Measurements from ENCODE around the gene RNASE12.
"Not testable (repeated sequence)": the region's sequence is repeated elsewhere in the genome, so short reads cannot be mapped to it uniquely, and the experiment has no call there.

Gene RNASE12, protein sequence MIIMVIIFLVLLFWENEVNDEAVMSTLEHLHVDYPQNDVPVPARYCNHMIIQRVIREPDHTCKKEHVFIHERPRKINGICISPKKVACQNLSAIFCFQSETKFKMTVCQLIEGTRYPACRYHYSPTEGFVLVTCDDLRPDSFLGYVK

DNA sequence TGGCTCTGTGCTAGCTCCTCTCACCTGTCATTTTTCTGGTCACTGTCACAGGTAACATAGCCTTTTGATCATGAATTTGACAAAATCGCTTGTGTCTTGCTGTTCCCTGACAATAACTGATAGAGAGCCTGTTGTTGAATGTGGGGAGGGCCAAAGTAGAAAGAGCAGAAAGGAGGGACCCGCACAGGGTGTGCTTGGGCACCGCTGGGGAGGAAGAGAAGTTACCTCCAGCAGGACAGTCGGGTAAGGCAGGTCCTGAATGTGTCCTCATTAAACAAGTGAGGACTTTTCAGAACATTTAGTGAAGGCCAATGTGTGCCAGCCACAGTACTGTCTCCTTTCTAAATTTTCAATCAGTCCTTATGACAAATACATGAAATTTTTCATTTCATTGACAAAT is at the start of gene RNASE12:
TSS of gene RNASE12 (minus strand) at position 142 of the 400 bp plus-strand sequence. CDS start 653 bp downstream, outside the sequence.
- DNase-seq: no peak

DNA sequence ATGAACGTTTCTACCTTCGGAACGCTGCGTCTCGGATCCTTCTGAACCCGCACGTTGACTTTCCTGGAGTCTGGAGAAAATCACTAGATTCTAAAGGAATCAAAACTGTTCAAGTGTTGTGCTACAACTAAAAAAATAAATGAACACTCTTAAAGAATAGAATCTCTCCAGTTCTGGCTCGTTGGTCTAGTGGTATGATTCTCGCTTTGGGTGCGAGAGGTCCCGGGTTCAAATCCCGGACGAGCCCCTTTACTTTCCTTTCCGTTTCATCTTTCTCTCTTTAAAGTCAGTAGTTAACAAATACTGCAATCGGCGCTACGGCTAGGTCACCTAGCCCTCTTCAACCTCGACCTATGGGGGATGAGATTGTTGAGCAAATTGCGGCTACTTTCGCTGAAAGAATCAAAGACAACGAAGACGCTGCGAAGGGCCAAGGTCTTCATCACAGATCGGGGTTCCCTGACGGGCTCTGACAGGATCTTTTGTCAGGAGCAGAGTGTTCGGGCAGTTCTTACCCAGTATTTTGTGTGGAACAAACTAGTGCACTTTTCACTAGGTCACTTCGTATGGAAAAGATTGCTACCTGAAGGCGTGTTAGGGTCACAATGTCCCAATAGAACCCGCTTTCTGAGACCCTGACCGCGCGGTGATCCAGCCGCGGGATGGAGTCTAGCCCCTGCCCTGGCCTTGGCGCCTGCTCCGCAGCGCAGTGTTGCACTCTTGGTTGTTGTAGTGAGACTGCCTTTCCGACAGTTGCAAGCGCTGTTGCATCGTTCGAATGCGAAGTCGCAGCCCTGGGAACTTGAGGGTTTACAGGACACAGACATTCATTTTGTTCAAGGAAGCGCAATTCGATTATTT is 41.9 kb upstream of the RNASE12 start:
- peak; percentile 38 for DNase-seq

DNA sequence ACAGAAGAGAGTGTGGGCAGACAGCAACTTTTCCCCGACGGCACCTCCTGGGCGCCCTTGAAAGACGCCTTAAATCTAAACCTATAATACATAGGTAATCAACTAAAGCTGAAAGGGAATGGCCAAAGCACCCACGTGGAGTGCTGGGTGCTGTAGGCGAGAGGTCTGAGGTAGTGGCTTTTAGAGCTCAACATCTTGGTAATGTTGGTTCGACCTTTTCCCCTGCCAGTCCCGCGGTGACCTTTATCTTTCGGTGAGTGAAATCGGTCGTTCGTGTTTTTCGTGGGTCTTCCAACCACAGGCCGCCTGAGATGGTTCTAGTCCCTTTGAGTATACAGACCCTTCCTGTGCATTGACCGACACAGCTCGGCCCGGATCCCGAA is 41.3 kb upstream of the RNASE12 start:
- DNase-seq: no peak

DNA sequence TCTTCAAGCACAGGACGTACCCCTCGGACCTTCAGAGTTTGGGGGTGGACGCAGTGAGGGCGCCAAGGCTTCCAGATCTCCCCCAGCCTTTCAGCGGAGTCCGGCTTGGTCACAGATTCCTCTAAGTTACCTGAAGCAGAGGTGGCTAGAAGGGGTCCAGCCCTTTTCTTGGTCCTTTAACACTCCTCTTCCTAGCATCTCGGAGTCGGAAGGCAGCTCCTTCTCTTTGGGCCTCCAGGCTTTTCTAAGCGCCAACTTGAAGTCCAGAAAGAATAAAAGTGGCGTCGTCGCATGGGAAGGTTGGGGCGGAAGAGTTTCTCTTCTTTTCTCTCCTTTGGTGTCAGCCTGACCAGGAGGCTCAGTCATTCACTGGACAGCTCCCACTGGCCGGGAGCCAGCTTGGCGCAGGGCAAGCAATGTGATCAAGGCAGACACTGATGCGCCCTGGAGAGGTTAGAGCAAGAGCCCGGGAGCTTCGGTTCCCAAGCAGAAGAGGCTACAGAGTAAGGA is 40.8 kb upstream of the RNASE12 start:
- no peak for DNase-seq

DNA sequence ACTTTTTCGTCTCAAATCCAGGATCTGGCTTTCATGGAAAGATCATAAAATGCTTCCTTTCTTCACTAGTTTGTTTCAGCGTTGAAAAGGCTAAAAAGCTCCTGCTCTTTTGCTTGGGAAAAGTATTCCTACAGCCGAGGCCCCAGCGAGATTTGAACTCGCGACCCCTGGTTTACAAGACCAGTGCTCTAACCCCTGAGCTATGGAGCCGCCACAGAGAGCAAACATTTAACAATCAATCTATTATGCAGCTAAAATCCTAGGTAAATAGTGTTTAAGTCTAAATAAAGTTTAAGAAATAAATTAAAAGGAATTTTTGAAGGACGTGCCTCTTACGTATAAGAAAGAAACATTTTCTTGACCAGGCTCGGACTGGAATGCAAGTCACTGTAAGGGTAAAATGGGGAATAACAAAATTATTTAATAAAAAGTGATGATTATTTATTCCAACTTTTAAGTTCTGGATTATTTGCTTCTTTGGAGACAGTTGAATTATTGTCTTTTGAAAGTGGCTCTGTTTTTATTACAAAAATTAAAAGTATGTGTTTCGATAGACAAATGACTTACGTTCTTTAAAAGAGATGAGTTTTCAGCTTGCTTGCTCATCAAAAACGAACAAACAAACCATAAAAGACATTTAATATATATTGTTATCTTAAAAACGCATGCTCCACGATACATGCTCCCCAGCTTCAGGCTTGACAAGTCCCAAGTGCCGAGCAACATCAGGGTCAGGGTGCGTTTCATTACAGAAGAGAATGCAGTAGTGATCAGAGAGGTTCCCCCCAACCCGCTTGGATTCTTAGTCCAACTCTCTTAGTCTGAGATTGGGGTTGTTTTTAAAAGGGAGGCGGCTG is 40.1 kb upstream of the RNASE12 start:
- peak; percentile 41 for DNase-seq

DNA sequence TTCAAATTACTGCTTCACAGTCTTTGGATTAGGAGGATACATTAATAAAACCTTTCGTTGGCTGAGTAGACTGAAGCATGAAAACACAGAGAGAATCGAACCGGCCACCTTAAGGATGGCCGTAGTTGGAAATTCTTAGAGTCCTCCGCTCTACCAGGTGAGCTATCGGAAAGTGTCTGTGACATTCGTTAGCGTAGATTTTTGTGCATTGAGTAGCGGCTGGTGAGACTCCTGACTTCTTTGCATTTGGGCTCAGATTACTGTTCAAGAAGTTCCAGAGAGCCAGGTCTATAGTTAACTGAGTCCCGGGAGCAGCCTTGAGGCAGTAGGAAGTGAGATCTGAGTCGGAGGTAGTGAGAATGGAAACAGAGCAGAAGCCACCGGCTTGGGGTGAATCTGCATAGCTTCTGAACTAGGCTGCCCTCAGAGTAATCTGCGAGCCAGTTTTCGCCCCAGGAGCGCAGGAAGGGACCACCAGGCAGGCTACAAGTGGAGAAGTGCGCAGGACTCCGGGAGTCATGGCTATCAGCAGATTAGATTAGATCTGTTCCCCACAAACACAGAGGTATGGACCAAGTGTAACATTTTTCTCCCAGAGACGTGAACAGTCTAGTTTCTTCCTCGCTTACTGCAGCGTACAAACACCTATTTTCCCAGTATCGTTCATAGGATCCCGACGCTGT is 39.3 kb upstream of the RNASE12 start:
- DNase-seq: peak; percentile 31

DNA sequence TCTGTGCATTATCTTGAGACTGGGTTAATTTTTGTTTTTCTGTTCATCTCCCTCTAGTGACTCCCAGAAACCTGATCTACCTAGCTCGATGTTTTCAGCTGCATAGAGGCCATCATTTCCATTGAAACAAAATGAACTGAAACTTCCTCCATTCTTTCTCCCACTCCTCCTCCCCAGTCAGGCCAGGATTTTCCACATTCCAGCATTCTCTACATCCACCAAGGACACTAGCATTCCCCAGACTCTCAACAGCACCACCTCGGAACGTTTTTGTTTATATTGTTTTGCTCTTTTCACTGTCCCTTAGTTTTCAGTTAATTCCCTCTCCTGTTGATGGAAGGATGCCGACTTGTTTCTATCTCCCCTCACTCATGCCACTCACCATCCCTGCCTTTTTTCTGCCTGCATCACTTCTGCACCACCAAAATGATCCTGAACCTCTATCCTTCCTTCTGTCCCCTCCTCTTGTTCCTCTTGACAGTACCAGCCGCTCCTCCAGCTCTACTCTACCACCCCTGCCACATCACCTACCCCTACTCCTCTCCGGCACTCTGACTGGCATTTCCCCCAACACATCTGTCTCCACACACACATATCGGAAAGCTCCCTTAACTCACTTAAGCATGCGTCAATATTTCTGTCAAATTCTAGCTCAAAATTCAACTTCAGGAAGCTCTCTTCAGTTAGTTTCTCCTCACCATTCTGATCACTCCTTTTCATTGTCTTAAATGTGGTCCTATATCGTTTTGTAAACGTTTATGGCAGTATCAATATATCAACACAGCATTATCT is 37.1 kb upstream of the RNASE12 start:
- no peak for DNase-seq

DNA sequence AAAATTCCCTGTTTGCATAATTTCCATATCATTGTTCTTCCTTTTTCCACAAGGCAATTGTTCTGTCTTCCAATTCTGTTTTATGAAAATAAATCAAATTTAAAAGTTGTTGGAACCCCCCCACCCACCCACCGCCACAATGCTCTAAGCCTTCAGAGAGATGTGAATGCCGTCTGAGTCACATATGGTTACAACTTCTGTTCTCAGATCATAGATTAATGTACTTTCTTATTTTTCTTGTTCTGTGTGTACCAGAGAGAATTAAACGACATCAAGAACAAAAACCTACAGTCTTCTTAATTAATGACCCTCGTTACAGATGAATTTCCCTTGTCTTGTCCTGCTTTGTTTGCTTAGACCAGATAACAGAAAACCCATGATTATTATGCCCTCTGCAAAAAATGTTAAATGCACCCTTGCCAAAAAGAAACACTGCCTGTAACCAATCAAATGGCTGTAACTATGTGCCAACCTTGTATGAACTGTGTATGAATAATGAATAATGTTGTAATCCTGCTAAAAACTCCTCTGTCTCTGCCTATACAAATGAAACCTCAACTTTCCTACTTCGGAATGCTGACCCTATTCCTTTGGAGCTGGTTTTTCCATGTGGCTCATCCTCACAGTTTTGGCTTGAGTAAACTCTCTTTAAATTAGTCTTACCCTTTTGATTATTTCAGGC is 36.3 kb upstream of the RNASE12 start:
- DNase-seq: no peak

DNA sequence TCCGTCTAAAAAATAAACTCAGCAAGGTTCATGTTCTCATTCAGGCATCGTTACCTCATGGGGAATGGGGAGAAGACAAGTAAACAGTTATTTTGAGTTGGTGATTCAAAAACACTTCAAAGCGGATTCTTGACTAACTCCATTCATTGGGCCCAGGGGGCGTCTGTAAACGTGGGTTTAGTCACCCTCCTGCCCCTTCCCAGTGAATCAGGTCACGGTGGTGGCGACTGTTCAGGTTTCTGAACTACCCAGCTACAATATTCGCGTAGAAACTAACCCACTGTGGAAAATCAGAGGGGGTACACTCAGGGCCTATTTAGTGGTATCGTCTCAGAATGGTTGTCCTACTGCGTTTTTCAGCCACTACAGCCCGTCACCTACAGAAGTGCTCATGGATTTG is 35.1 kb upstream of the RNASE12 start:
- DNase-seq: no peak

DNA sequence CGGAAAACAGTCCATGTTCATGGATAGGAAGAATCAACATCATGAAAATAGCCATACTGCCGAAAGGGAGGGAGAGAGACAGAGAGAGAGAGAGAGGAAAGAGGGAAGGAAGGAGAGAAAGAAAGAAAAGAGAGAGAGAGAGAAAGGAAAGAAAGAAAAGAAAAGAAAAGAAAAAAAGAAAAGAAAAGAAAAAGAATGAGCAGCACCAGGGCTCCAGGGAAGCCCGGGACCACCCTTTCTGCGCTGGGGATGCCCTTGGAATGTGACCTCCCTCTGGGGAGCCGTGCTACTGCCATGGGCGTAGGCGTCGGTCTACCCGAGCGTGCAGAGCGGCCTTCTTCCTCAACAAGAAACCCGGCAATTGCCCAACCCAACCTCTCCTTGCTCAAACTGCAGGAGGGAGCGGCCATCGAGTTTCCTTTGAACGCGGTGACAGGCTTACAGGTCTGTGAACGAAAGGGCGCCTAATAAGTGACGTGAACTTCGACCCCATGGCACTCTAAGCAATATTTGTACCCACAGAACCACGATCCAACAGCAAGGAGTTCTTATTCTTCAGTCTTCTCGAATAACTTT is 33.4 kb upstream of the RNASE12 start:
- DNase-seq: peak; percentile 38

DNA sequence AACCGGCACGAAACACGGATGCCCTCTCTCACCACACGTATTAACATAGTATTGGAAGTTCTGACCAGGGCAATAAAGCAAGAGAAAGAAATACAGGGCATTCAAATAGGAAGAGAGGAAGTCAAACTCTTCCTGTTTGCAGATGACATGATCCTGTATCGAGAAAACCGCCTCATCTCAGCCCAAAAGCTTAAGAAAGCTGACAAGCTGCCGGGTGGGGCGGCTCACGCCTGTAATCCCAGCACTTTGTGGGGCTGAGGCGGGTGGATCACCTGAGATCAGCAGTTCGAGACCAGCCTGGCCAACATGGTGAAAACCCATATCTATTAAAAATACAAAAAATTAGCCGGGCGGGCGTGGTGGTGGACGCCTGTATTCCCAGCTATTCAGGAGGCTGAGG is 32.6 kb upstream of the RNASE12 start:
- no peak for DNase-seq

DNA sequence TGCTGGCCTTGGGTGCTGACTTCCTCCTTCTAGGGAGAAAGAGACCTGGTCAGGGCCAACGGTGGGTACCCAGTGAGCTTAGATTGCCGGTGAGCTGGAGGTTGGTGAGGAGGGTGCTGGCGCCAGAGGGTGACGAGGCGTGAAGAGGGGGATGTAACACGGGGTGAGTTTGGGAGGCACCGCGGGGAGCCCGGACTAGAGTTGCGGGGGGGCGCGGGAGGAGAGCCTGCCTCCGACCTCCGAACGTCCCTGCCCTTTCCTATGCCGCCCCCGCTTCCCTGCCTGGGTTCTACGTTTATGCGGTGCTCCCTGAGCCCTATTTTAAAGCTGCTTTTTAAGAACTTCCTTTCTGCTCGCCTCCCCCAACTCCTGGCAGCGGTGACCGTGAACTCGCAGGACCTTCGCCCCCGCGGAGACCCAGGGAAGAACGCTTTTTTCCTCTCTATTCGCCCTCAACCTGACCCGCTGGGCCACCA is 31.7 kb upstream of the RNASE12 start:
- DNase-seq: no peak

DNA sequence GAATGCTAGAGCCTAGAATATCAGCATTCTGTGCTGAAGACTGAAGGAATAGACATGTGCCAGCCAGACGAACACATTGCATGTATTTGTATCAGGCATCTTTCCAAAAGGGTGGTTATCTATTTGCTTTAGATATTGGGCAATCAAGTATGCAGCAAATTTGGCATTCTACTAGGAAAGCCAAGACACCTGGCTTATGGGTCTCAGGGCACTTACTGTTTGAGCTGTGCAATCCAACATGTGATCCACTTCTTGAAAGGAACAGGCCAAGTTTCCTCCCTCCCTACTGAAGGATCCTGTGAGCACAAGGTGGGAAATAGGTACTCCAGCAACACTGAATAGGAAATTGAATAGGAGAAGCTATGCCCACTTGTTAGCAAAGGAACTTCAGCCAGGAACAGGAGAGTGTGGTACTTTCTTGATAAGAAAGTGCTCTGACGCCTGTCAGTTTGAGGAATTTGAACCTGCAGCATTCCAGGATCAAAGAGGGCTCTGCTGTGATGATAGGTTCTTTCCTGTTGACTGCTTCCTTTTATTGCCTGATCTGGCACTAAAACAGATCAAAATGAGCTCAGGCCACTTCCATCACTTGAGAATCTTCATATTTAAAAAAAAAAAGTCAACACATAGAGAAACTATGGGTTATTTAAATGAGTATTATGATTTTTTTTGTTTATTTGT is 29.8 kb upstream of the RNASE12 start:
- DNase-seq: no peak

DNA sequence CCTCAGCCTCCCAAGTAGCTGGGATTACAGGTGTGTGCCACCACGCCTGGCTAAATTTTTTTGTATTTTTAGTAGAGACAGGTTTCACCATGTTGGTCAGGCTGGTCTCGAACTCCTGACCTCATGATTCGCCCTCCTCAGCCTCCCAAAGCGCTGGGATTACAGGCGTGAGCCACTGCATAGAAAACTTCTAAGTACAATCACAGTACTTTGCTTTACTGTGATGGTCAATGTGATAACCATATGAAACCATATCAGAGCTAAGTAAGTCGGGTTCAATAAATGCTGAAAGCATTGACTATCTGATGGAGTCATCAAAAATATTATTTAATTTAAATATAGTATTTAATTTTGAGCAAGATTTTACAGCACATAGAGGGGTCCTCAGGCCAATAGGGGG is 28.5 kb upstream of the RNASE12 start:
- DNase-seq: not testable (repeated sequence)

DNA sequence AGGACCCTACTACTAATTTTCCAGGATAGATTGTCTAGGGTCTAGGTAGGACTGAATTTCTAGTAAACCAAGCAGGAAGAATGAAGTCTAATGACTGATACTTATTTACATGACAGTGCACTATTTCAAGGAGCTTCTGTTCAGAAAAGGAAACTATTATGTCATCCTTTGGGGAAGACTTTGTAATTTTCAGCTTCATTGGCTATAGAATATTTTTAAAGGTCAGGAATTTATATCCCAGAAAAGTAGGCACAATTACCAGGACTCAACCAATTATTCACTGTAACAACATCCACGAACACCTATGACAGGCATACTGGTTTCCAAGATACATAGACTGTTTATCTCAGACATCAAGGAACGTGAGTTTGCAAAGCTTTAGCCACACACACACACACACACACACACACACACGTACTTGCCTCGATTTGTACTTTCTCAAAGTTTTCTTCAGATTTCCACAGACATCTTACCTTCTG is 27.1 kb upstream of the RNASE12 start:
- no peak for DNase-seq

DNA sequence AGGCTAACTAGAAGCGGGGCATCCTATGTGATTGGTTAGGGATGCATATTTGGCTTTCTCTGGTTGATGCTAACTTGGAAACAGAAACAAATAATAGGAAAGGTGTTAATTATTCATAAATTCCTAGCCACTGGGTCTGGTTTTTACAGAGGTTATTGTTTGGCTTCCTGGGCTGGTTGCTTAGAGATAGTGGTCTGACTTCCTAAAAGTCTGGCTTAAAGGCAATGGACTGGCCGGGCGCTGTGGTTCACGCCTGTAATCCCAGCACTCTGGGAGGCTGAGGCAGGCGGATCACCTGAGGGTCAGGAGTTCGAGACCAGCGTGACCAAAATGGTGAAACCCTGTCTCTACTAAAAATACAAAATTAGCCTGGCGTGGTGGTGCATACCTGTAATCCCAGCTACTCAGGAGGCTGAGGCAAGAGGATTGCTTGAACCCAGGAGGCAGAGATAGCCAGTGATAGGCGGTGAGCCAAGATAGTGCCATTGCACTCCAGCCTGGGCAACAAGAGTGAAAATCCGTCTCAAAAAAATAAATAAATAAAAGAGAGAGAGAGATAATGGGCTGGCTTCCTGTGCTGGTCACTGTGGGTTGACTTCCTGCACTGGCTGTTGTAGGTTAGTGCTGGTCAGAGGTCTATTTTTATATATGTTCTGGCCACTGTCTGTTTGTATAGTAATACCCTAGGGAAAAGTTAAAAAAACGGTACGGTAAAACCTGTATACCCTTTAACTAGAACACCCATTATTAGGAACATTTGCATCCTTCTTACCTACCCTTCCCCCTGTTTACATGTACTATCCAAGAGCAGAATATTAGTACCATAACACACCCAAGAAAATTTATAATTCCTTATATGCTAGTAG is 26.2 kb upstream of the RNASE12 start:
- DNase-seq: no peak

DNA sequence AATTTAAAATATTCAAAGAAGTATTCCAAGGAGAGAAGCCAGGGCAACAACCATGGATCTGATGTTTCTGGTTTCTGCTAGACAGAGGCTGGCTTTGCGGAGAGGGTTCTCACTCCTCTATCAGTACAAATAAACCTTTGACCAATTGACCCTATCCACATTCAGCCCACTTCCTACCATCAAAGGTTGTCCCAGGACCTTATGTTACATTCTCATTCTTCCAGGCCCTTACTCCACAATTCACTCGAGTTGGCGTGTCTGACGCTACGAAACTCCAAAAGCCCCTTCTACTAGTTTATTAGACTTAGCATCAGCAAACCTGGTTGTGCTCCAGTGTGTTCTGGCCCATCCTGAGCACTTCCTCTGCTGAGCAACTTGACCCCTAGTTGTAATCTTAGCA is 24.8 kb upstream of the RNASE12 start:
- DNase-seq: no peak

DNA sequence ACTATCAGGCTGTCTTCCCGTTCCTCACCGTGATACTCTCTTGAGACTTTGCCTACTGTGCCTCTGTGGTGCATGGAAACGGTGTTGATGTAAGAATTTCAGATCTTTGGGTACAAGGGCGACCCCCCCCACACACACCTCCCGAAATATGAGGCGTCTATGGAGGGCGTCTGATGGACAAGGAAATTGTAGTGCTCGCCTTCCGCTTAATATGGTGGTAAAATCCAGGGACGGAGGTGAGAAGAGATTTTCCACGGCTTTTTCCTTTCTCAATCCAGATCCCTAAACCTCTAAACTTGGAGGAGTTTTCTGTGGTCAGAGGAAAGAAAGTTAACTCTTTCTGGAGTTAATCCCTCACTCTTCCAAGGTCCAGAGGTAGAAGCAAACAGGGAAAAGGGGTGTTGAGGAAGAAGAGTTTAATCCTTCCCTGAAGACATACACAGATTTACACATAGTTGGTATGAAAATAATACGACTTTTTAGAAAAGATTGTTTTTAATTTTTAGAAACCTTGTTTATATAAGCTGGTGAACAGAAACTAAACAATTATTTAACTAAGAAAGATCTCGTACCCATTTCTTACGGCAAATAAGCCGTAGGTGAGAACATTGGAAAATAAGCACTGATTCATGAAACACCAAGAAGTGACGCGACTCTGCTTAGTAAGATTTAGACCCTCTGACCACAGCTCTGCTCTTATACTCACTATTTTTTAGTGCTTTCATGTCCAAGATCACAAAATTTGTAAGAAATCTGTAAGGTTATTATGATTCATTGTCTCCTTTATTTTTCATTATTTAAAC is 23.1 kb upstream of the RNASE12 start:
- DNase-seq: peak; percentile 27
